H1 (cell line): ENCODE results near the gene FAF2. TPM values are rescaled to one million over a fixed set of nuclear protein-coding genes. Genes with fewer than 3 reads are reported as not detected.

Experiments
- CTCF ChIA-PET: fragments of 300-600 bp; sonication (Branson Sonifier 250); formaldehyde crosslinking; loops from one replicate; lab custom pipeline; 2021; ENCODE audit not compliant: partially characterized antibody; lab: Charles Lee
- POLR2A ChIA-PET: fragments of 300-600 bp; sonication (Branson Sonifier 250); formaldehyde crosslinking; loops from one replicate; lab custom pipeline; 2021; ENCODE audit warnings: inconsistent platforms; ENCODE audit not compliant: partially characterized antibody; lab: Charles Lee
- DNase-seq, 2 experiments: peaks; one replicate each; pipeline versions ENCODE4 v3.0.0 to v3.0.0-alpha.2; 2010 to 2022; ENCODE audit warnings: low spot score in 2 of 2, low read depth in 1 of 2, mixed read lengths in 1 of 2
- FAIRE-seq: peaks from 2 replicates; lab custom pipeline; 2011; peaks lifted over from hg19 to GRCh38; lab: Jason Lieb, UNC
- H2AFZ ChIP-seq: 2 replicates; pipeline ENCODE4 v1.8.1; 2012; ENCODE audit warnings: low read length, inconsistent platforms
- H2AK5ac ChIP-seq: 2 replicates; pipeline ENCODE4 v1.6.1; 2013; ENCODE audit warnings: low read depth, low read length
- H2BK120ac ChIP-seq: replicated peaks from 2 replicates; pipeline ENCODE3; 2013; ENCODE audit warnings: low read depth, low read length, inconsistent platforms
- H2BK12ac ChIP-seq: 2 replicates; pipeline ENCODE4 v1.6.1; 2013; ENCODE audit warnings: low read depth, low read length
- H2BK15ac ChIP-seq: 2 replicates; pipeline ENCODE4 v1.6.1; 2013; ENCODE audit warnings: low read length
- H2BK20ac ChIP-seq: 2 replicates; pipeline ENCODE4 v1.6.1; 2013; ENCODE audit warnings: low read length
- H2BK5ac ChIP-seq: 2 replicates; pipeline ENCODE4 v1.6.1; 2013; ENCODE audit warnings: low read depth, low read length
- H3K14ac ChIP-seq: 2 replicates; pipeline ENCODE4 v1.6.1; 2013; ENCODE audit warnings: inconsistent platforms; ENCODE audit not compliant: insufficient read length
- H3K18ac ChIP-seq: 2 replicates; pipeline ENCODE4 v1.6.1; 2013; ENCODE audit warnings: low read length; ENCODE audit errors: extremely low read depth
- H3K23ac ChIP-seq: 2 replicates; pipeline ENCODE4 v1.6.1; 2013; ENCODE audit warnings: inconsistent platforms; ENCODE audit not compliant: insufficient read length
- H3K23me2 ChIP-seq: 2 replicates; pipeline ENCODE4 v1.6.1; 2013; ENCODE audit warnings: low read depth, low read length
- H3K27ac ChIP-seq: 2 replicates; pipeline ENCODE4 v1.6.1; 2011; ENCODE audit warnings: low read depth, low read length, inconsistent platforms
- H3K27me3 ChIP-seq, 4 experiments: replicated peaks in 1 of 4; 1 replicate in 1 of 4; 2 replicates in 3 of 4; pipeline versions ENCODE4 v1.6.1 to v1.8.1; 2011 to 2013; ENCODE audit warnings: low read length in 3 of 4, mild to moderate bottlenecking in 3 of 4, inconsistent platforms in 2 of 4, mixed read lengths in 2 of 4, moderate library complexity in 1 of 4; ENCODE audit not compliant: control insufficient read depth in 3 of 4, insufficient read depth in 3 of 4; ENCODE audit errors: extremely low read depth in 1 of 4
- H3K36me3 ChIP-seq, 4 experiments: 2 replicates each; pipeline versions ENCODE4 v1.6.1 to v1.8.1; 2011 to 2013; ENCODE audit warnings: mild to moderate bottlenecking in 4 of 4, low read length in 3 of 4, moderate library complexity in 2 of 4, control low read depth in 1 of 4, inconsistent platforms in 1 of 4; ENCODE audit not compliant: insufficient read depth in 4 of 4, control insufficient read depth in 2 of 4
- H3K4ac ChIP-seq: replicated peaks from 2 replicates; pipeline ENCODE3; 2013; ENCODE audit warnings: low read length, low read depth, mixed read lengths, inconsistent platforms; ENCODE audit not compliant: insufficient read length
- H3K4me1 ChIP-seq, 4 experiments: replicated peaks in 1 of 4; 1 replicate in 1 of 4; 2 replicates in 3 of 4; pipeline versions ENCODE4 v1.6.1 to v1.8.1; 2011 to 2013; ENCODE audit warnings: low read length in 3 of 4, inconsistent platforms in 2 of 4, mixed read lengths in 1 of 4; ENCODE audit not compliant: insufficient read depth in 4 of 4, control insufficient read depth in 3 of 4
- H3K4me2 ChIP-seq, 2 experiments: 2 replicates each; pipeline versions ENCODE4 v1.6.1 to v1.8.1; 2011 to 2013; ENCODE audit warnings: low read depth in 2 of 2, low read length in 2 of 2, control low read depth in 1 of 2, inconsistent platforms in 1 of 2, mild to moderate bottlenecking in 1 of 2; ENCODE audit not compliant: insufficient read depth in 1 of 2
- H3K4me3 ChIP-seq, 4 experiments: fragments of 200-600, 300-600 bp in 1 of 4; sonication (generic), shearing (Covaris generic), sonication (Bioruptor Twin) in 1 of 4; 2 replicates each; pipeline versions ENCODE4 v1.5.1 to v1.8.1; 2011 to 2016; ENCODE audit warnings: low read length in 4 of 4, low read depth in 3 of 4, control low read depth in 2 of 4, inconsistent platforms in 2 of 4, mild to moderate bottlenecking in 2 of 4, mixed read lengths in 1 of 4, moderate library complexity in 1 of 4; ENCODE audit not compliant: insufficient read depth in 2 of 4; ENCODE audit errors: extremely low read depth in 1 of 4
- H3K56ac ChIP-seq: replicated peaks from 2 replicates; pipeline ENCODE3; 2013; ENCODE audit warnings: low read depth, mild to moderate bottlenecking, mixed read lengths, low read length, inconsistent platforms; ENCODE audit not compliant: insufficient read length
- H3K79me1 ChIP-seq: 2 replicates; pipeline ENCODE4 v1.6.1; 2013; ENCODE audit warnings: low read depth, low read length, control low read depth
- H3K79me2 ChIP-seq, 2 experiments: 2 replicates each; pipeline versions ENCODE4 v1.6.1 to v1.8.1; 2012 to 2013; ENCODE audit warnings: low read length in 2 of 2, mild to moderate bottlenecking in 2 of 2, inconsistent platforms in 1 of 2; ENCODE audit not compliant: insufficient read depth in 2 of 2, control insufficient read depth in 1 of 2
- H3K9ac ChIP-seq, 4 experiments: replicated peaks in 1 of 4; 1 replicate in 1 of 4; 2 replicates in 3 of 4; pipeline versions ENCODE4 v1.6.1 to v1.8.1; 2011 to 2013; ENCODE audit warnings: low read depth in 3 of 4, low read length in 3 of 4, control low read depth in 2 of 4, mild to moderate bottlenecking in 2 of 4, moderate library complexity in 2 of 4, inconsistent platforms in 1 of 4; ENCODE audit errors: extremely low read depth in 1 of 4
- H3K9me3 ChIP-seq, 2 experiments: 2 replicates each; pipeline versions ENCODE4 v1.6.1 to v1.8.1; 2012 to 2013; ENCODE audit warnings: mild to moderate bottlenecking in 2 of 2, moderate library complexity in 2 of 2, control low read depth in 1 of 2, inconsistent platforms in 1 of 2, low read depth in 1 of 2, low read length in 1 of 2, mixed read lengths in 1 of 2; ENCODE audit not compliant: insufficient read depth in 2 of 2
- H4K20me1 ChIP-seq, 2 experiments: replicated peaks in 1 of 2; 2 replicates each; pipeline versions ENCODE3 to v1.8.1; 2011 to 2013; ENCODE audit warnings: inconsistent platforms in 2 of 2, low read length in 2 of 2, mild to moderate bottlenecking in 1 of 2; ENCODE audit not compliant: insufficient read depth in 2 of 2, control insufficient read depth in 1 of 2
- H4K5ac ChIP-seq: 2 replicates; pipeline ENCODE4 v1.6.1; 2013; ENCODE audit warnings: low read length, low read depth, mixed read lengths, inconsistent platforms; ENCODE audit not compliant: insufficient read length
- H4K8ac ChIP-seq: 2 replicates; pipeline ENCODE4 v1.8.0; 2013; ENCODE audit warnings: mild to moderate bottlenecking, moderate library complexity, low read length, inconsistent platforms; ENCODE audit not compliant: insufficient read depth; ENCODE audit errors: extremely low read depth
- H4K91ac ChIP-seq: replicated peaks from 2 replicates; pipeline ENCODE3; 2013; ENCODE audit warnings: low read length, mixed read lengths, inconsistent platforms; ENCODE audit not compliant: insufficient read length
- BACH1 ChIP-seq: IDR thresholded peaks from 2 replicates; pipeline ENCODE4 v1.6.1; 2012; ENCODE audit warnings: low read length, improper control_type of control experiment
- BCL11A ChIP-seq, 2 experiments: IDR thresholded peaks; one replicate each; pipeline ENCODE4 v1.6.1; 2011; ENCODE audit warnings: low read depth in 2 of 2, low read length in 2 of 2, mild to moderate bottlenecking in 2 of 2
- EGR1 ChIP-seq: IDR thresholded peaks from 2 replicates; pipeline ENCODE4 v1.6.1; 2011; ENCODE audit warnings: low read depth, low read length, borderline replicate concordance
- JUND ChIP-seq: IDR thresholded peaks from 2 replicates; pipeline ENCODE4 v1.6.1; 2011; ENCODE audit warnings: mild to moderate bottlenecking, improper control_type of control experiment, low read length
- SAP30 ChIP-seq: fragments of 300-600 bp; sonication (generic); IDR thresholded peaks from 2 replicates; pipeline ENCODE4 v1.7.1; 2012; ENCODE audit warnings: low read length, moderate library complexity, mild to moderate bottlenecking, inconsistent platforms; ENCODE audit not compliant: insufficient read depth, insufficient replicate concordance
- SP1 ChIP-seq: IDR thresholded peaks from 2 replicates; pipeline ENCODE4 v1.6.1; 2011; ENCODE audit warnings: low read depth, low read length
- SUZ12 ChIP-seq: fragments of 200-600 bp; sonication (generic); IDR thresholded peaks from 2 replicates; pipeline ENCODE4 v1.6.1; 2012; ENCODE audit warnings: mild to moderate bottlenecking, inconsistent platforms, low read length, moderate library complexity, mixed read lengths
- TAF1 ChIP-seq: IDR thresholded peaks from 2 replicates; pipeline ENCODE4 v1.6.1; 2011; ENCODE audit warnings: mild to moderate bottlenecking, low read depth, low read length
- WGBS, 2 experiments: shearing (Covaris generic) in 1 of 2; methylation state at CpG; one replicate each; pipeline versions ENCODE4 v1.1.6 to v1.1.7; 2013 to 2015; ENCODE audit warnings: low lambda C conversion rate in 2 of 2, mixed read lengths in 2 of 2, inconsistent platforms in 1 of 2, low coverage in 1 of 2, missing lambda C conversion rate in 1 of 2; ENCODE audit not compliant: insufficient replicate concordance in 2 of 2, insufficient coverage in 1 of 2, insufficient read length in 1 of 2; ENCODE audit errors: extremely low coverage in 1 of 2, missing lambda C conversion rate in 1 of 2; 5-methylcytosine and 5-hydroxymethylcytosine counted together
- polyA plus RNA-seq, 7 experiments: library from polyadenylated mRNA; depleted of rRNA in 3 of 7; stranded (reverse) in 5 of 7; unstranded in 2 of 7; fragments of >200 nt in 5 of 7; fragments of 200-250 nt in 2 of 7; gene quantifications; 1 replicate in 5 of 7; 2 replicates in 1 of 7; 4 replicates in 1 of 7; pipeline versions ENCODE4 v1.2.1 to v1.2.3, GENCODE V29; 2011 to 2013; ENCODE audit warnings: missing spikeins in 2 of 7, mixed read lengths in 2 of 7
- total RNA-seq: library from RNA; stranded (reverse); fragmentation: NEBNext Ultra II Directional; extraction: Animal tissue kit (Norgen Biotek cat#: 25700); gene quantifications from 2 replicates; pipeline ENCODE4 v1.2.1, GENCODE V29; 2021
- TF ChIP-seq, protein P1 (sequence below): IDR thresholded peaks from 2 replicates; pipeline ENCODE4 v1.6.1; 2012; ENCODE audit warnings: low read length, inconsistent platforms
- TF ChIP-seq, protein P2 (sequence below): IDR thresholded peaks from 2 replicates; pipeline ENCODE4 v1.6.1; 2012; ENCODE audit warnings: inconsistent platforms

FAF2 gene
- total and polyA plus RNA-seq, 2 of the 8 experiments (the other 6 are each of a cell fraction or from before 2014, with no cell fraction given): 20.8 to 35.8 TPM

DNA sequence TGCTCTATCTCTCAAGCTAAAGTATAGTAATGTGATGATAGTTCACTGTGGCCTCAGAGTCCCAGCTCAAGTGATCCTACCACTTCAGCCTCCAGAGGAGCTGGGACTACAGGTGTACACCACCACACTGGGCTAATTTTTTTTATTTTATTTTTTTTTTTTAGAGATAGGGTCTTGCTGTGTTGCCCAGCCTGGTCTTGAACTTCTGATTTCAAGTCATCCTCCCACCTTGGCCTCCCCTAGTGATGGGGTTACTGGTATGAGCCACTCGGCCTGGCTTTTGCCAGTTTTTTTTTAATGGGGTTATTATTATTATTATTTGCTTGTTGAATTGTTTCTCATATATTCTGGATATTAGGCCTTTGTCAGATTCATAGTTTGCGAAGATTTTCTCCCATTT lies 13.2 kb downstream of the FAF2 start:
- no peak for DNase-seq
- H3K79me2 ChIP-seq: peaks cover 7 to 72% of the 10 kb centered on the region in 2 experiments
- no peak for TF ChIP-seq TAF1
- TF ChIP-seq, protein P1, sequence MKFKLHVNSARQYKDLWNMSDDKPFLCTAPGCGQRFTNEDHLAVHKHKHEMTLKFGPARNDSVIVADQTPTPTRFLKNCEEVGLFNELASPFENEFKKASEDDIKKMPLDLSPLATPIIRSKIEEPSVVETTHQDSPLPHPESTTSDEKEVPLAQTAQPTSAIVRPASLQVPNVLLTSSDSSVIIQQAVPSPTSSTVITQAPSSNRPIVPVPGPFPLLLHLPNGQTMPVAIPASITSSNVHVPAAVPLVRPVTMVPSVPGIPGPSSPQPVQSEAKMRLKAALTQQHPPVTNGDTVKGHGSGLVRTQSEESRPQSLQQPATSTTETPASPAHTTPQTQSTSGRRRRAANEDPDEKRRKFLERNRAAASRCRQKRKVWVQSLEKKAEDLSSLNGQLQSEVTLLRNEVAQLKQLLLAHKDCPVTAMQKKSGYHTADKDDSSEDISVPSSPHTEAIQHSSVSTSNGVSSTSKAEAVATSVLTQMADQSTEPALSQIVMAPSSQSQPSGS: no peak
- TF ChIP-seq BCL11A (IDR thresholded peaks at IDR 0.05; ENCODE audit: low read depth in 2 of 2, low read length in 2 of 2): no peak
- TF ChIP-seq SP1: no peak
- no peak for TF ChIP-seq BACH1
- no peak for TF ChIP-seq SAP30
- no peak for TF ChIP-seq SUZ12
- TF ChIP-seq EGR1: no peak
- no peak for TF ChIP-seq JUND
- TF ChIP-seq, protein P2, sequence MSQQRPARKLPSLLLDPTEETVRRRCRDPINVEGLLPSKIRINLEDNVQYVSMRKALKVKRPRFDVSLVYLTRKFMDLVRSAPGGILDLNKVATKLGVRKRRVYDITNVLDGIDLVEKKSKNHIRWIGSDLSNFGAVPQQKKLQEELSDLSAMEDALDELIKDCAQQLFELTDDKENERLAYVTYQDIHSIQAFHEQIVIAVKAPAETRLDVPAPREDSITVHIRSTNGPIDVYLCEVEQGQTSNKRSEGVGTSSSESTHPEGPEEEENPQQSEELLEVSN: no peak

More for the DNA sequence above, 13.2 kb downstream of the FAF2 start:
- no peaks in the 10 kb centered on the region for H3K27me3 ChIP-seq
- no peak overlapping the region for H2AK5ac ChIP-seq
- H3K27ac ChIP-seq: no peak overlapping the region
- no peak overlapping the region for H2AFZ ChIP-seq
- no peak overlapping the region for H2BK5ac ChIP-seq
- POLR2A ChIA-PET: interaction anchor here (1.3 kb wide), 1 partner anchor 12 kb away, joined by 3 read pairs; no protein-coding TSS in a partner anchor
- H2BK12ac ChIP-seq: no peak overlapping the region
- H3K14ac ChIP-seq: no peak overlapping the region
- H3K9me3 ChIP-seq: no peaks in the 10 kb centered on the region
- H2BK20ac ChIP-seq: no peak overlapping the region
- H2BK15ac ChIP-seq: no peak overlapping the region
- no peak overlapping the region for H3K56ac ChIP-seq
- H3K18ac ChIP-seq: no peak overlapping the region
- no peaks in the 10 kb centered on the region for H3K4me1 ChIP-seq
- H3K23ac ChIP-seq: no peak overlapping the region
- H4K8ac ChIP-seq: no peak overlapping the region
- H3K23me2 ChIP-seq: no peaks in the 10 kb centered on the region; the same call in 1 of the 2 replicates
- no peak overlapping the region for H3K4me2 ChIP-seq
- H4K91ac ChIP-seq: no peak overlapping the region
- no peak overlapping the region for H3K4me3 ChIP-seq
- H2BK120ac ChIP-seq: no peak overlapping the region
- no peaks in the 10 kb centered on the region; the same call in 1 of the 2 replicates for H3K79me1 ChIP-seq
- H3K9ac ChIP-seq: no peak overlapping the region
- WGBS, 2 experiments: 92% methylated on average over 2 of the region's 2 CpGs; no CpG with 5 or more reads in 1 of the 2 experiments
- H3K4ac ChIP-seq: no peak overlapping the region
- no peak overlapping the region for H4K5ac ChIP-seq
- no peak for FAIRE-seq
- peaks cover 0 to 7% (median 0%) of the 10 kb centered on the region in 4 experiments; a peak in 1 of 8 replicates for H3K36me3 ChIP-seq
- peaks cover 0 to 2% of the 10 kb centered on the region in 2 experiments for H4K20me1 ChIP-seq
- CTCF ChIA-PET: interaction anchor here (0.7 kb wide), 1 partner anchor 12 kb away, joined by 6 read pairs; no protein-coding TSS in a partner anchor
